Lung (tissue), 12 donors: Measurements from ENCODE around the gene IDNK. TPM values are rescaled to one million over a fixed set of nuclear protein-coding genes. Genes with fewer than 3 reads are reported as not detected.

ENCODE experiments used
- ATAC-seq: fragments of 200-7000 bp; cut with Tn5 transposase; one replicate; pipeline ENCODE4 v1.9.1; 2020; ENCODE audit warnings: moderate number of reproducible peaks; ENCODE audit not compliant: insufficient read depth, low FRiP score
- DNase-seq, 3 donors: peaks; one replicate each; pipeline ENCODE4 v3.0.0-alpha.2; 2013 to 2017
- H3K27ac ChIP-seq, 2 donors: one replicate each; pipeline ENCODE4 v1.5.1; 2013; ENCODE audit warnings: mild to moderate bottlenecking in 2 of 2, moderate library complexity in 2 of 2, control low read depth in 1 of 2, inconsistent platforms in 1 of 2, low read depth in 1 of 2, low read length in 1 of 2
- H3K27me3 ChIP-seq, 3 donors: one replicate each; pipeline ENCODE4 v1.5.1; 2013; ENCODE audit warnings: low read length in 2 of 3; ENCODE audit not compliant: control insufficient read depth in 3 of 3, insufficient read depth in 3 of 3
- H3K36me3 ChIP-seq, 4 donors: one replicate each; pipeline ENCODE4 v1.5.1; 2013; ENCODE audit warnings: low read length in 4 of 4, mild to moderate bottlenecking in 1 of 4, moderate library complexity in 1 of 4; ENCODE audit not compliant: control insufficient read depth in 4 of 4, insufficient read depth in 4 of 4
- H3K4me1 ChIP-seq, 5 donors: one replicate each; pipeline ENCODE4 v1.5.1; 2013; ENCODE audit warnings: low read length in 5 of 5, mild to moderate bottlenecking in 2 of 5, moderate library complexity in 1 of 5; ENCODE audit not compliant: control insufficient read depth in 5 of 5, insufficient read depth in 5 of 5
- H3K4me3 ChIP-seq: one replicate; pipeline ENCODE4 v1.5.1; 2013; ENCODE audit warnings: mild to moderate bottlenecking, control low read depth, moderate library complexity
- H3K9ac ChIP-seq, 2 donors: one replicate each; pipeline ENCODE4 v1.5.1; 2013; ENCODE audit warnings: low read length in 2 of 2, control low read depth in 1 of 2; ENCODE audit not compliant: insufficient read depth in 1 of 2
- H3K9me3 ChIP-seq, 4 donors: one replicate each; pipeline ENCODE4 v1.5.1; 2013; ENCODE audit warnings: low read length in 3 of 4, mild to moderate bottlenecking in 1 of 4, moderate library complexity in 1 of 4; ENCODE audit not compliant: control insufficient read depth in 4 of 4, insufficient read depth in 3 of 4
- CTCF ChIP-seq: IDR thresholded peaks from 2 replicates; pipeline ENCODE4 v1.5.1; 2012; ENCODE audit warnings: mild to moderate bottlenecking; ENCODE audit errors: control extremely low read depth, extremely low read depth
- WGBS, 2 donors: extraction: QIAGEN DNeasy Blood & Tissue Kit; methylation state at CpG; one replicate each; pipeline ENCODE4 v1.1.7; 2013; 5-methylcytosine and 5-hydroxymethylcytosine counted together
- polyA plus RNA-seq, 2 donors: library from polyadenylated mRNA; stranded (reverse); fragments of 200-250 nt; gene quantifications; one replicate each; pipeline ENCODE4 v1.2.1, GENCODE V29; 2013
- total RNA-seq, 2 donors: library from RNA; depleted of rRNA in 1 of 2; stranded (reverse); fragments of >200 nt in 1 of 2; gene quantifications; one replicate each; pipeline ENCODE4 v1.2.1, GENCODE V29; 2014 to 2021
- donor health status: control.
- donor health status: control.
- donor health status: Bipolar disorder and iron deficiency.
- donor health status: healthy.
- donor health status: DM: yes; HTN: yes; CAD: no.

IDNK gene
- total and polyA plus RNA-seq, 4 donors: 5.7 to 9.3 (median 5.8) TPM

GRCh38 chr9:83665580-83666200 lies 42.7 kb downstream of the IDNK start:
- ATAC-seq (no peak), DNase-seq (no peak)
- Histone ChIP-seq H3K9me3 (no peaks in the 10 kb centered on the region), H3K4me3 (no peak overlapping the region), H3K27me3 (no peaks in the 10 kb centered on the region), H3K36me3 (peaks cover 12 to 33% (median 22%) of the 10 kb centered on the region in 4 donors), H3K27ac (no peak overlapping the region), H3K4me1 (no peaks in the 10 kb centered on the region), H3K9ac (no peak overlapping the region)
- no peak for TF ChIP-seq CTCF
- 30 to 42% methylated on average over 5 of the region's 5 CpGs for WGBS, 2 donors

- Histone ChIP-seq H3K9ac (no peak overlapping the region), H3K36me3 (peaks cover 10 to 25% (median 20%) of the 10 kb centered on the region in 4 donors), H3K4me1 (no peaks in the 10 kb centered on the region), H3K27ac (no peak overlapping the region), H3K9me3 (no peaks in the 10 kb centered on the region), H3K27me3 (no peaks in the 10 kb centered on the region), H3K4me3 (no peak overlapping the region)
- ATAC-seq (no peak), DNase-seq (no peak)
- WGBS, 2 donors: 100% methylated on average over 1 of the region's 1 CpG
- no peak for TF ChIP-seq CTCF
These were observed 46.1 kb downstream of the IDNK start for GRCh38 chr9:83669067-83669466.

GRCh38 chr9:83670381-83670780 lies 47.4 kb downstream of the IDNK start:
- H3K4me3 ChIP-seq: no peak overlapping the region
- no peak overlapping the region for H3K9ac ChIP-seq
- H3K27ac ChIP-seq: no peak overlapping the region
- no peaks in the 10 kb centered on the region for H3K9me3 ChIP-seq
- TF ChIP-seq CTCF: no peak
- H3K27me3 ChIP-seq: no peaks in the 10 kb centered on the region
- no peaks in the 10 kb centered on the region for H3K4me1 ChIP-seq
- peaks cover 6 to 23% (median 15%) of the 10 kb centered on the region in 4 donors for H3K36me3 ChIP-seq
- ATAC-seq (no peak), DNase-seq (no peak)
- WGBS, 2 donors: 88 to 91% methylated on average over 5 of the region's 5 CpGs

- TF ChIP-seq CTCF: no peak
- Histone ChIP-seq H3K27me3 (no peaks in the 10 kb centered on the region), H3K4me3 (no peak overlapping the region), H3K9ac (no peak overlapping the region), H3K4me1 (no peaks in the 10 kb centered on the region), H3K27ac (no peak overlapping the region), H3K9me3 (no peaks in the 10 kb centered on the region), H3K36me3 (peaks cover 9 to 25% (median 12%) of the 10 kb centered on the region in 4 donors)
- no peak for DNase-seq
- WGBS, 2 donors: 46 to 69% methylated on average over 1 of the region's 1 CpG
- no peak for ATAC-seq
These were observed 48.5 kb downstream of the IDNK start for GRCh38 chr9:83671451-83671850.
